Psoas muscle (tissue), 8 donors: ENCODE results near the gene SMIM44. TPM values are rescaled to one million over a fixed set of nuclear protein-coding genes. Genes with fewer than 3 reads are reported as not detected.
A peak's percentile ranks its signal among the peaks of the same experiment; 100 is the strongest.

Experiments
- ATAC-seq, 4 donors: fragments of 200-7000 bp; cut with Tn5 transposase; one replicate each; pipeline ENCODE4 v1.9.1; 2020; ENCODE audit warnings: moderate library complexity in 3 of 4, mild to moderate bottlenecking in 2 of 4
- DNase-seq, 2 donors: peaks; one replicate each; pipeline ENCODE4 v3.0.0-alpha.2; 2020
- H3K27ac ChIP-seq: fragments of 200-600 bp; one replicate; pipeline ENCODE4 v1.8.0; 2022
- H3K27me3 ChIP-seq, 3 donors: fragments of 200-600 bp in 1 of 3; one replicate each; pipeline versions ENCODE4 v1.6.1 to v1.8.0; 2013 to 2022; ENCODE audit warnings: low read length in 2 of 3, mild to moderate bottlenecking in 2 of 3, moderate library complexity in 1 of 3; ENCODE audit not compliant: insufficient read depth in 3 of 3
- H3K36me3 ChIP-seq, 2 donors: fragments of 200-600 bp in 1 of 2; one replicate each; pipeline versions ENCODE4 v1.6.1 to v1.8.0; 2013 to 2022; ENCODE audit warnings: low read depth in 1 of 2, mild to moderate bottlenecking in 1 of 2, moderate library complexity in 1 of 2; ENCODE audit not compliant: insufficient read depth in 1 of 2
- H3K4me1 ChIP-seq: fragments of 200-600 bp; one replicate; pipeline ENCODE4 v1.8.0; 2022
- H3K4me3 ChIP-seq: fragments of 200-600 bp; one replicate; pipeline ENCODE4 v1.8.0; 2022; ENCODE audit warnings: mild to moderate bottlenecking
- H3K9me3 ChIP-seq: fragments of 200-600 bp; one replicate; pipeline ENCODE4 v1.8.0; 2022
- WGBS, 3 donors: extraction: QIAGEN DNeasy Blood & Tissue Kit; methylation state at CpG; one replicate each; pipeline versions ENCODE4 v1.1.6 to v1.1.7; 2013; 5-methylcytosine and 5-hydroxymethylcytosine counted together
- intact Hi-C, 2 donors: fragments of 100-400 bp; cut with DNase I; formaldehyde crosslinking; loops; one replicate each; pipeline versions ENCODE4 v1.11.0 to v1.14.2; 2022
- polyA plus RNA-seq, 3 donors: library from polyadenylated mRNA; stranded (reverse); fragments of 200-250 nt; gene quantifications; one replicate each; pipeline ENCODE4 v1.2.3, GENCODE V29; 2013
- total RNA-seq, 4 donors: library from RNA; stranded (reverse); fragmentation: NEBNext Ultra II Directional in 2 of 4; extraction: Animal tissue kit (Norgen Biotek cat#: 25700) in 2 of 4; gene quantifications; one replicate each; pipeline versions ENCODE4 v1.2.1 to v1.2.4, GENCODE V29; 2021 to 2023
- TF ChIP-seq, protein P1 (sequence below): fragments of 200-600 bp; IDR thresholded peaks from one replicate; pipeline ENCODE4 v1.8.0; 2022; ENCODE audit warnings: antibody characterized with exemption
- donor health status: healthy with polysubstance abuse.
- donor health status: DM: no; HTN: no; CAD: no; lungs with moderate emphysema.
- donor health status: Bipolar disorder and iron deficiency.
- donor health status: healthy.
- donor health status: DM: yes; HTN: yes; CAD: no.
- donor health status: DM: no; HTN: no; CAD: no.
- donor health status: DM: no; HTN: no; CAD: no.
- donor health status: DM: yes; HTN: yes; CAD: no.

The SMIM44 gene
- total and polyA plus RNA-seq, 7 donors = not detected

DNA sequence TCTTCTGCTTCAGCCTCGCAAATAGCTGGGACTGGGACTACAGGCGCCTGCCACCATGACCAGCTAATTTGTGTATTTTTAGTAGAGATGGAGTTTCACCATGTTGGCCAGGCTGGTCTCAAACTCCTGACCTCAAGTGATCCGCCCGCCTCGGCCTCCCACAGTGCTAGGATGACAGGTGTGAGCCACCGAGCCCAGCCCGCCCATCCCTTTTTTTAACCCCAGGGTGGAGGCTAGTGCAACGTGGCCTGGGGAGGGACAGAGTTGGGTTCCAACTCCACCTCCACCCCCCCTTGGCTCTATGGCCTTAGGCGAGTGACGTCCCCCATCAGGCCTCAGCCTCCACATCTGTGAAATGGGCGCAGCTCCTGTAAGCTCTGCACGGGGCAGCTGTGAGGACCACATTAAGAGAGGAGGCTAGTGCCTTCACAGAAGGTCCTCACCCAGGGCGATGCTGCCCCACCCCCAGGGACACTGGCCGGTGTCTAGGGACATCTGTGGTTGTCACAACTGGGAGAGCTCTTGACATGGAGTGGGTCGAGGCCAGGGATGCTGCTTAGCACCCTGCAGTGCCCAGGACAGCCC, 40.7 kb downstream of the SMIM44 start:
- peaks cover 55% of the 10 kb centered on the region for H3K4me1 ChIP-seq
- no peak overlapping the region for H3K4me3 ChIP-seq
- H3K36me3 ChIP-seq = peaks cover 0 to 65% of the 10 kb centered on the region in 2 donors
- WGBS, 3 donors = 48 to 68% (median 55%) methylated on average over 15 of the region's 15 CpGs
- H3K9me3 ChIP-seq = no peaks in the 10 kb centered on the region
- ATAC-seq (peak; percentile 15 to 38 (median 26)), DNase-seq (no peak)
- H3K27me3 ChIP-seq = no peaks in the 10 kb centered on the region
- TF ChIP-seq, protein P1, sequence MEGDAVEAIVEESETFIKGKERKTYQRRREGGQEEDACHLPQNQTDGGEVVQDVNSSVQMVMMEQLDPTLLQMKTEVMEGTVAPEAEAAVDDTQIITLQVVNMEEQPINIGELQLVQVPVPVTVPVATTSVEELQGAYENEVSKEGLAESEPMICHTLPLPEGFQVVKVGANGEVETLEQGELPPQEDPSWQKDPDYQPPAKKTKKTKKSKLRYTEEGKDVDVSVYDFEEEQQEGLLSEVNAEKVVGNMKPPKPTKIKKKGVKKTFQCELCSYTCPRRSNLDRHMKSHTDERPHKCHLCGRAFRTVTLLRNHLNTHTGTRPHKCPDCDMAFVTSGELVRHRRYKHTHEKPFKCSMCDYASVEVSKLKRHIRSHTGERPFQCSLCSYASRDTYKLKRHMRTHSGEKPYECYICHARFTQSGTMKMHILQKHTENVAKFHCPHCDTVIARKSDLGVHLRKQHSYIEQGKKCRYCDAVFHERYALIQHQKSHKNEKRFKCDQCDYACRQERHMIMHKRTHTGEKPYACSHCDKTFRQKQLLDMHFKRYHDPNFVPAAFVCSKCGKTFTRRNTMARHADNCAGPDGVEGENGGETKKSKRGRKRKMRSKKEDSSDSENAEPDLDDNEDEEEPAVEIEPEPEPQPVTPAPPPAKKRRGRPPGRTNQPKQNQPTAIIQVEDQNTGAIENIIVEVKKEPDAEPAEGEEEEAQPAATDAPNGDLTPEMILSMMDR = no peak
- peak overlapping the region; percentile 71 for H3K27ac ChIP-seq
- intact Hi-C loops = no loop called here

DNA sequence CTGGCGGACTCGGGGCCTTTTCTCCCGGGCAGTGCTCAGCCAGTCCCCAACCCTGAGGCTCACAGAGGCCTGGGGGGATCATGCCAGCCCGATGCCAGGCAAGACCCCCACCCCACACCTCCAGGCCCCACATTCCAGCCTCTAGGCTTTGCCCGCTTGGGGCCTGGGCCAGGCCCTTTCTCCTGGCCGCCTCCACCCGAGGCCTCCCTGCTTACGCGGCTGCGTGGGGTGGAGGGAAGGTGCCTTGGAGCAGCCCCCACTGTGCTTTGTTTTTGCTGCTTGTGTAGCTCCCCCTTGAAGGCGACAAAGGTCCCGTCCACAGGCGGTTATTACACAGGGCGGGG, 41.3 kb downstream of the SMIM44 start:
- Histone ChIP-seq H3K27me3 (no peaks in the 10 kb centered on the region), H3K36me3 (peaks cover 0 to 68% of the 10 kb centered on the region in 2 donors), H3K4me3 (no peak overlapping the region), H3K4me1 (peaks cover 55% of the 10 kb centered on the region), H3K27ac (peak overlapping the region; percentile 71), H3K9me3 (no peaks in the 10 kb centered on the region)
- TF ChIP-seq, protein P1 = no peak
- peak; percentile 2 to 11 (median 6) for ATAC-seq
- intact Hi-C loops = no loop called here
- 66 to 79% (median 67%) methylated on average over 14 of the region's 14 CpGs for WGBS, 3 donors
- no peak for DNase-seq

DNA sequence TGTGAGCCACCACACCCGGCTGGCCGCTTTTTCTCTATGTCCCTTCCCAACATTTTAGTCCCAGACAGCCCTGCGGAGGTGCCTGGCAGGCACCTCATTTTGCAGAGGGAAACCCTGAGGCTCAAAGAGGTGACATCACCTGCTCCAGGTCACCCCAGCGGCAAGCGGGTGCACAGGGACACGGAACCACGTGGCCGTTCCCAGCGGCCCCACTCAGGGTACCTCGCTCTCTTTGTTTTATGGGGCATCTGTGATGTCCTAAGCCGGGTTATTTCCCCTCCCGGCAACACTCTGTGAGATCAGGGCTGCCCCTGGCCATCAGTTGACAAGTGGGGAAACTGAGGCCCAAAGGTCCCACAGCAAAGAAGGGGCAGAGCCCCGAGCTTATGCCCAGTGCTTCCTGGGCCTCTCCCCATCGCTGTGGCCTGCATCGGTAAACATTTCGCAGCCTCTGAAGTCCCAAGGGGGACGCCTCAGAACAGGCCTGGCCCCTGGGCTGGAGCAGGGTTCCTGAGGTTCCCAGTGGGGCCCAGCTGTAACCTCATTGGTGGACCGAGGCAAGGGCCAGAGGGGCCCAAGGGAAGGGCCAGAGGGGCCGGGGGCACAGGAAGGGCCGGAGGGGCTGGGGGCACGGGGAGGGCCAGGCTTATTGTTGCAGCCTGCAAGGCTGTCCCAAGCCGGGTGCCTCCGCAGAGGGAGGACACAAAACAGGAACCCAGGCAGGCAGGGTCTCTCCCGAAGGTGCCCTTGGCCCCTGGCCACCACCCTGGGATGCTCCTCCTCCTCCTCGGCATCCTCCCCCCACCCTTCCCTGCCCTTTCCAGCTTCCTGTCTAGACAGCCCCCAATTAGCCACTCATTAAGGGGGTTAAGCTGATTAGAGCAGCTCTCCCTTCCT, 41.9 kb downstream of the SMIM44 start:
- Histone ChIP-seq H3K27ac (peak overlapping the region; percentile 71), H3K9me3 (no peaks in the 10 kb centered on the region), H3K4me3 (no peak overlapping the region), H3K4me1 (peaks cover 55% of the 10 kb centered on the region), H3K36me3 (peaks cover 0 to 70% of the 10 kb centered on the region in 2 donors), H3K27me3 (no peaks in the 10 kb centered on the region)
- 74 to 85% (median 75%) methylated on average over 23 to 25 of the region's 25 CpGs for WGBS, 3 donors
- intact Hi-C loops = no loop called here
- DNase-seq (no peak), ATAC-seq (peak in 3 of 4 donors; percentile 1 to 7 (median 2))
- TF ChIP-seq, protein P1 = no peak

DNA sequence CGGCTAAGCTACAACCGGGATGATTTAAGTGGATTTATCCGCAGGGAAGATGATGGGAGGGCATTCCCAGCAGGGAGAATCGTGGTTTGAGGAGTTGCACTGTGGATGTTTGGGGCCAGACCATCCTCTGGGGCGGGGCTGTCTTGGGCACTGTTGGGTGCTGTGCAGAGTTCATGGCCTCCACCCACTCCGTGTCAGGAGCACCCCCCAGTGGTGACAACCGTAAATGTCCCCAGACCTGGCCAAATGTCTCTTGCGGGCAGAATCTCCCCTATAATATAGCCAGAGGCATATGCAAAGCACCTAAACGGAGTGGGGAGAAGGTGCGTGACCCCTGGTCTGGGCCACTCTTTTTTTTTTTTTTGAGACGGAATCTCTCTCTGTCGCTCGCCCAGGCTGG, 43.2 kb downstream of the SMIM44 start:
- intact Hi-C loops = no loop called here
- no peaks in the 10 kb centered on the region for H3K9me3 ChIP-seq
- peak overlapping the region; percentile 71 for H3K27ac ChIP-seq
- ATAC-seq (peak; percentile 36 to 64 (median 52)), DNase-seq (peak; percentile 66 to 82)
- TF ChIP-seq, protein P1 = peak; percentile 45
- peaks cover 0 to 69% of the 10 kb centered on the region in 2 donors for H3K36me3 ChIP-seq
- H3K4me3 ChIP-seq = no peak overlapping the region
- no peaks in the 10 kb centered on the region for H3K27me3 ChIP-seq
- WGBS, 3 donors = 68 to 73% (median 70%) methylated on average over 13 of the region's 13 CpGs
- peaks cover 55% of the 10 kb centered on the region for H3K4me1 ChIP-seq
